Measurements from ENCODE around the gene ZFPM1.

The ZFPM1 gene

DNA sequence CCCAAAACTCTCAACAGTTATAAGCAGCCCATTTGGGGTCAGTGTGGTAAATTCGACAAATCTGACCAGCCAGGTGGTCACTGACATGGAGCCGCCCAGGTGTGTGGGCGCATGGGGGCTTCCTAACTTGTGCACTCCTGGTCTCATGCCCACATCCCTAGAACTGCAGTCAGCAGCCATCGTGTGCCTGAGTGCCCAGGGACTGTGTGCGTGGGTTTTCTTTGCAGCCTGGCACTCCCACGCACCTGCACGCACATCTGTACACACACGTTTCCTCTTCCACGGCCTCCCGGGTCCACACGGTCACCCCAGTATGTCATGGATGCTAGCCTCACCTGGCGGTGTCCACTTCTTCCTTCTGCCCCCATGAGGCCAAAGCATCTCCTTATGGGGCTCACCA is 78.3 kb downstream of the ZFPM1 start:
- DNase-seq = no peak

DNA sequence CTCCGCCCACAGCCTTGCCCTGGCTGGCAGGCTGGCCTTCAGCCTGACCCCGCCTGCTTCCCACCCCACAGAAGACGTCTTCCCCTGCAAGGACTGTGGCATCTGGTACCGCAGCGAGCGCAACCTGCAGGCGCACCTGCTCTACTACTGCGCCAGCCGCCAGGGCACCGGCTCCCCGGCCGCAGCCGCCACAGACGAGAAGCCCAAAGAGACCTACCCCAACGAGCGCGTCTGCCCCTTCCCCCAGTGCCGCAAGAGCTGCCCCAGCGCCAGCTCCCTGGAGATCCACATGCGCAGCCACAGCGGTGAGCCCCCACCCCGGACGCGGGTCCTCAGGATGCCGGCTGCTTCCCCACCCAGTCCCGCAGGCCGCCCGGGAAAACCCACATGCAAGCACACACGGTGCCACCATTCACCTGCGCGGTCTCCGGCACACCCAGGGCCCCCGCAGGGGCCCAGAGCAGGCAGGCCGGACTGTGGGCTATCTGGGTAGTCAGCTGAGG is 78.9 kb downstream of the ZFPM1 start:
- no peak for DNase-seq

DNA sequence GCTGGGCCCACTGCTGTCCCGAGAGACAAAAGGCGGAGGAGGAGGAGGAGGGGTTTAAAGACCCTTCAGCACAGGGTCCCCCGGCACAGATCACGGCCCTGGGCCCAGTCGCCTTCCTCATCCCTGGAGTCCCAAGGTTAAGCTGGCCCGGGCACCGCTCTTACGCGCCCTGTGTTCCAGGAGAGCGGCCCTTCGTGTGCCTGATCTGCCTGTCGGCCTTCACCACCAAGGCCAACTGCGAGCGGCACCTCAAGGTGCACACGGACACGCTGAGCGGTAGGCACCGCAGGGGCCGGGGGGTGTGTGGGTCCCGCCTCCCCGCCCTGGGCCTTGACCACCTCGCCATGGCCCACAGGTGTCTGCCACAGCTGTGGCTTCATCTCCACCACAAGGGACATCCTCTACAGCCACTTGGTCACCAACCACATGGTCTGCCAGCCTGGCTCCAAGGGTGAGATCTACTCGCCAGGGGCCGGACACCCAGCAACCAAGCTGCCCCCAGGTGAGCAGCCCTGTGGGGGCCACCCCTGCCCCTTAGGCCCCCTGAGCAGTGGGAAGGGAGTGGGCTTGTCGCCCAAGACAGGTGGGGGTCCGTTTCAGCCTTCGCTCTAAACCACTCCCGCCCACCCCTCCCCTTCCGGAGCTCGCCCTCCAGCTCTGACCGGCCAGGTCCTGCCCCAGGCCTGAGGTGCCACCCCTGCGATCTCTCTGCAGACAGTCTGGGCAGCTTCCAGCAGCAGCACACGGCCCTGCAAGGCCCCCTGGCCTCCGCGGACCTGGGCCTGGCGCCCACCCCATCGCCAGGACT is 79.6 kb downstream of the ZFPM1 start:
- no peak for DNase-seq

DNA sequence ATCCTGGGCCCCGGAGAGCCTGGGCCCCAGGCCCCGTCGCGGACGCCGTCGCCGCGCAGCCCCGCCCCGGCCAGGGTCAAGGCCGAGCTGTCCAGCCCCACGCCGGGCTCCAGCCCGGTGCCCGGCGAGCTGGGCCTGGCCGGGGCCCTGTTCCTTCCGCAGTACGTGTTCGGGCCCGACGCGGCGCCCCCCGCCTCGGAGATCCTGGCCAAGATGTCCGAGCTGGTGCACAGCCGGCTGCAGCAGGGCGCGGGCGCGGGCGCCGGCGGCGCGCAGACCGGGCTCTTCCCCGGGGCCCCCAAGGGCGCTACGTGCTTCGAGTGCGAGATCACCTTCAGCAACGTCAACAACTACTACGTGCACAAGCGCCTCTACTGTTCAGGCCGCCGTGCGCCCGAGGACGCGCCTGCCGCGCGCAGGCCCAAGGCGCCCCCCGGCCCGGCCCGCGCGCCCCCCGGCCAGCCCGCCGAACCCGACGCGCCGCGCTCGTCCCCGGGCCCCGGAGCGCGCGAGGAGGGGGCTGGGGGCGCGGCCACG is 80.4 kb downstream of the ZFPM1 start:
- DNase-seq = peak; percentile 19 to 60

DNA sequence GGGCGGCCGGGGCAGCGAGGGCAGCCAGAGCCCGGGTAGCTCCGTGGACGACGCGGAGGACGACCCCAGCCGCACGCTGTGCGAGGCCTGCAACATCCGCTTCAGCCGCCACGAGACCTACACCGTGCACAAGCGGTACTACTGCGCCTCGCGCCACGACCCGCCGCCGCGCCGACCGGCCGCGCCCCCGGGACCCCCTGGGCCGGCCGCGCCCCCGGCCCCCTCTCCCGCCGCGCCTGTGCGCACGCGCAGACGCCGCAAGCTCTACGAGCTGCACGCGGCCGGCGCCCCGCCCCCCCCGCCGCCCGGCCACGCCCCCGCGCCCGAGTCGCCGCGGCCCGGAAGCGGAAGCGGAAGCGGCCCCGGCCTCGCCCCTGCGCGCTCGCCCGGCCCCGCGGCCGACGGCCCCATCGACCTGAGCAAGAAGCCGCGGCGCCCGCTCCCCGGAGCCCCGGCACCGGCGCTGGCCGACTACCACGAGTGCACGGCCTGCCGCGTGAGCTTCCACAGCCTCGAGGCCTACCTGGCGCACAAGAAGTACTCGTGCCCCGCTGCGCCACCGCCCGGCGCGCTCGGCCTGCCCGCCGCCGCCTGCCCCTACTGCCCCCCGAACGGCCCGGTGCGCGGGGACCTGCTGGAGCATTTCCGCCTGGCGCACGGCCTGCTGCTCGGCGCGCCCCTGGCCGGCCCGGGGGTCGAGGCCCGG is 81.0 kb downstream of the ZFPM1 start:
- peak; percentile 60 to 71 for DNase-seq

DNA sequence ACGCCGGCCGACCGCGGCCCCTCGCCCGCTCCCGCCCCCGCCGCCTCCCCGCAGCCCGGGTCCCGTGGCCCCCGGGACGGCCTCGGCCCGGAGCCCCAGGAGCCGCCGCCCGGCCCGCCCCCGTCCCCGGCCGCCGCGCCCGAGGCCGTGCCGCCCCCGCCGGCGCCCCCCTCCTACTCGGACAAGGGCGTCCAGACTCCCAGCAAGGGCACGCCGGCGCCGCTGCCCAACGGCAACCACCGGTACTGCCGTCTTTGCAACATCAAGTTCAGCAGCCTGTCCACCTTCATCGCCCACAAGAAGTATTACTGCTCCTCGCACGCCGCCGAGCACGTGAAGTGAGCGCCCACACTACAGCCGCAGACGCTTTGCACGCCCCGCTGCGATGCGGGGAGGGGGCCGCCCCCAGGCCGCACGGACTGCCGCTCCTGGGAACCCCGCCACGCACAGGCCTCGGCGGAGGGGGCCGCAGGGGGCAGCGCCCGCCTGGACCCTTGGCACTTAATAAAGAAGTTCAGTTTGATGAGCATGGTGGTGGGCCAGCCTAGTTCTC is 81.6 kb downstream of the ZFPM1 start:
- no peak for DNase-seq

DNA sequence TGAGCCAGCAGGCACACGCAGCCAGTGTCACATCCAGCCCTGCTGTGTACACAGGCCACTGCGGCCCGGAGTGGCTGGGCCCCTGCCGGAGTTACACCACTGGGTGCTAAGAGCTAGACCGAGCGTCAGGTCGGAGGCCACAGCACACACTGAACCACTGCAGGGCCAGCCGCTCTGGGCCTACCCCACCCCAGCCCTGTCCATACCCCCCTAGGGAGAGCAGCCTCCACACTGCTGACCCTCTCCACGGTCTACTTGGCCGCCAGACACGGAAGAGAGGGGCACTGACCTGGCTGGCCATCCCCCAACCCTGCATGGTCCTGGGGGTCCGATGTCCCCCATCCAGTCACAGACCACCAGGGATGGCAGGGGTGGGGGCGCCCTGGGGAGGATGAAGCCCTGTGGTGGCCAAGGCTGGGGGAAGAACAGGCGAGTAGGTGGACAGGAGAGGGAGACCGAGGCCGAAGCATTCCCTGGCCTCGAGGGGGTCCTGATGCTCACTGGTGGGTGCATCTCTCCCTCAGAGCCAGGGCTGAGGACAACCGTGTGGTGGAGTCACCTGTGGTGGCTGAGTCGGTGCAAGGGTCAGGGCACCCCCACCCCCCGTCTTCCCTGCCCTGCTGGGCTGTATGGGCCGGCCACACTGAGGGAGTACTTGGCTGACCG is 82.2 kb downstream of the ZFPM1 start:
- no peak for DNase-seq

DNA sequence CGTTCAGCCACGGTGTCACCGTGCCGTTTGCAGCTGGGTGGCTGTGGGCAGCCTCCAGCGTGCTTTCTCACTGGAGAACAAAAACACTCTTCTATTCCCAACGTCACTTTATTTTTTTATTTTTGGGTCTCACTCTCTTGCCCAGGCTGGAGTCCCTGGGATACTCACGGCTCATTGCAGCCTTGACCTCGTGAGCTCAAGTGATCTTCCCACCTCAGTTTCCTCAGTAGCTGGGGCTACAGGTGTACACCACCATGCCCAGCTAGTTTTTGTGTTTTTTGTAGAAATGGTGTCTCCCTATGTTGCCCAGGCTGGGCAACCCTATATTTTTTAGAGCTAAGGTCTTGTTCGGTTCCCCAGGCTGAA is 82.8 kb downstream of the ZFPM1 start:
- no peak for DNase-seq

DNA sequence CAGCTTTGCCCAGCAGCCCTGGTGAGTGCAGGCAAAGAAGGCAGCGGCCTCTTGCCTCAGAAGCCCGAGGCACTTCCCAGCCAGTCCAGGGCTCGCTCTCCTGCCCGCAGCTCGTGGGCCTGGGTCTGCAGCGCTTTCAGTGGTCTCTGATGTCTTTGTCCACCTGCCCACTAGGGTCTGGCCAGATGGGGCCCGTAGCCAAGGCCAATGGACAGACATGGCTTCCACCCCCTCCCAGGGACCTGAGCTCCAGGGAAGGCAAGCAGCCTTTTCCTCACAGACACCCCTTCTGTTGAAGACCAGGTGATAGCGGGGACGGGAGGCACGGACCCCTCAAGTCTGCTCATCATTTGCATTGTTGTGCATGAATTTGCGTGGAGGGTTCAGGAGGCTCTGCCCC is 83.4 kb downstream of the ZFPM1 start:
- DNase-seq = no peak

DNA sequence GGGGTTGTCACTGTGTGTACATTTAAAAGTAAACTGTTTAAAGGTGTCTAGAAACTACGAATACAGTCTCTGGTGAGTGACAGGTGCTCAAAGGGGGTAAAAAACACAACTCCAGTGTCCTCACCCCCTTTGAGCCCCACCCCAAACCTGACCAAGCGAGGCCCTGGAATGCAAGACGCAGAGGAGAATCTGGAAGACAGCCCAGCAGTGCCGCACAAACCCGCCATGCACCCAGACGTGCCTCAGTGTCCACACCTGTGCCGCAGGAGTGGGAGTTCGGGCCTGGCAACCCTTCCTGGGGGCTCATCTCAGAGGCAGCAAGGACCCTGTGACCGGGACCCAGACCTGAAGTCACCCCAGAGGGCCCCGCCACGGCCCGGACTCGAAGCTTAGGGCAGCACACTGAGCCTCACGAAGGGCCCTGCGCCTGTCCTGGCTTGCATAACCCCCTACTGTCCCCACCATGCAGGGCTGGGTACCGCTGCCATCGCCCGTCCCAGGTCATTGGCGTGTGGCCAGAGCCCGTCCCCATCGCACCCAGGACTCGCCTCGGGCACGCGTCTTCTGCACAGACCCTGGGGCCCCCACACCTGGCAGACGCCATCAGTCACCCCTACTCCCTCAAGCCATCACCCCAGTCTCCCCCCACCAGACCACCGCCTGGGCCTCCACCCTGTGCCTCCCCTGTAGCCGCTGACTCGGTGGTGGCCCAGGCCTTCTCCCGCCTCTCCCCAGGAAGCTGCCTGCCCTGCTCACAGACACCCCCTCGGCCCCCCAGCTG is 84.1 kb downstream of the ZFPM1 start:
- DNase-seq = no peak

DNA sequence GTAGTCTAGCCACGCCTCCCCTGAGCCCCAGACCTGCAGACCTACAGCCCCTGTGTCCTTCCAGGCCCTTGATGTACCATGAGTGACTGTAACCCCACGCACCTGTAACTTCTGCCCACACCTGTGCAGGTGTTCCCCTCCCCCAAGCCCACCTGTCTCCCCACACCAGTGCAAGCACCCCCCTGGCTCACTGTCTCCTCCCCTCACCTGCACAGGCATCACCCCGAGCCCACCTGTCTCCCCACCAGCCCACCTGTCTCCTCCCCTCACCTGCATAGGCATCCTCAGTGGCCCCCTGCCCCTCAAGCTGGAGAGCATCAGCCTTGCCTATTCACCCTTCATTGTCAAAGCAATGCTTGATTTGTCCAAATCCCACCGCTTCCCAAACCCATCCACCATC is 84.8 kb downstream of the ZFPM1 start:
- DNase-seq = no peak

DNA sequence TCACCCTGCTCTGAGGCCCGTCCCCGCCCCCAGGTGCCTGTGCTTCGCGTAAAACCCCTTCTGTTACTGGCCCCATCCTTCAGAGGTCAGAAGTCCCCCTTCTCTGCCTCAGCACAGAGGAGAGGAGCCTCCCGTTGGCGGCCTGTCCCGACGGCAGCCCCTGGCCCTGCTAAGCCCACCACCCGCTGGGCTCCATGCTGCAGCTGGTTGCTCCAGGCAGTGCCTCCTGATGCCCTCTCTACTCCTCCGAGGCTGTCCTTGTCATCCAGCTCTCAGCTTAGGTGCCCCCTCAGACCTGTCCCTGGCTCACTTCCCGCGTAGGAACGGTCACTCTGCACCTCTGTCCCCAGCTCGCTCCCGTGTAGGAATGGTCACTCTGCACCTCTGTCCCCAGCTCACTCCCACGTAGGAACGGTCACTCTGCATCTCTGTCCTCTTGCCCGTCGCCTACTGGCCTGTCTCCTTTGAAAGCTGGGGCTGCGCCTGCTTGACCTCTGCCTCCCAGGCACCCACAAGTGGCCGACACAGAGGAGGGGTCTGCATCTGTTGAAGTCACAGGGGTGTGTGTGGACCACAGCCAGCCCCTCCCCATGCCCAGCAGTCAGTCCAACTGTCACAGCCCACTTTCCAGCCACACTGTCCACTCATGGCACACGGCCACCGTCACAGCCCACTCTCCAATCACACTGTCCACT is 85.4 kb downstream of the ZFPM1 start:
- DNase-seq = no peak

DNA sequence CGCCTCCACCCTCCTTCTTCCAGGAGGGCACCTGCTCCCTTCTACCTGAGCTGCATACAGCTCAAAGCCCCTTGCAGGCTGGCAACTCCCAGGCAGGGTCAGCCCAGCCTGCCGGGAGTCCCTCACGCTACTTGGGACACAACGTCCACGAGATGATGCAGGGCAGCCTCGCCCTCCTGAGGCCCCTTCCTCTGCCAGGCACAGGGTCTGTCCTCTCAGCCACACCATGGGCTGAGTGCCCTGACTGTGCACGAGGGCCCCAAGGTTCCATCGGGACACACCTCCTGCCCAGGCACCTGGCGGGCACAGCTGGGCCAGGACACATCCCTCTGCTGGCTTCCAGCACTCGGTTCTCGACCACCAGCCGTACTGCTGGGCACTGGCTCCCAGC is 86.2 kb downstream of the ZFPM1 start:
- DNase-seq = no peak

DNA sequence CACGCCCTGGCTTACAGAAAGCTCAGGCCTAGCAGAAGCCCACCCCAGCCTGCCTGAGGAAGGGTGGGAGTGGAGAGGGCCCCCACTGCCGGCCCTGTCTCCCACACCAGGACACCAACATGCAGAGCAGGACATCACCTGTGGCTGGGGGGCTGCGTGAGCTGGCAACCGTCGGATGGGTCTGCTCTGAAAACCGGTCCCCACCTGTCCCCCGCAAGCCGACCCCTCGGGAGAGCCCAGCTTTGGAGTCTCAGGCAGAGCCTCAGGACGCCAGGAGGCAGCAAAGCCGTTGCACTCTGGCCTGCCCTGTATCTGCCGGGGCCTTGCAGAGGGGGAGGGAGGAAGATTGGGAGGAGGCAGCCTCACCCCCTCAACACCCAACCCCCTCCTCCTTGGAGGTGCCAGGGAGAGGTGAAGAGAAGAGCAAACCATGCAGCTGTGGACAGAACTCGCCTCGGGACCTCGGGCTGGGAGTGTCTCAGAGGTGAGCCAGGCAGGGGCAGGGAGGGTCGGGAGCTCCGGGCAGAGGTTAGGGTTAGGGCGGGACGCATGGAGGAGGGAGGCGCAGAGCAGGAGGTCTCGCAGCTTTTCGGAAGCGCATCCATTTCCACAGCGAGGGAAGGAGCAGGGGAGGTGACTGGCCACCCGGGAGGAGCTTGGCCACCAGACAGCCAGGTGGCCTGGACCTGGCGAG is 86.7 kb downstream of the ZFPM1 start:
- DNase-seq = no peak

DNA sequence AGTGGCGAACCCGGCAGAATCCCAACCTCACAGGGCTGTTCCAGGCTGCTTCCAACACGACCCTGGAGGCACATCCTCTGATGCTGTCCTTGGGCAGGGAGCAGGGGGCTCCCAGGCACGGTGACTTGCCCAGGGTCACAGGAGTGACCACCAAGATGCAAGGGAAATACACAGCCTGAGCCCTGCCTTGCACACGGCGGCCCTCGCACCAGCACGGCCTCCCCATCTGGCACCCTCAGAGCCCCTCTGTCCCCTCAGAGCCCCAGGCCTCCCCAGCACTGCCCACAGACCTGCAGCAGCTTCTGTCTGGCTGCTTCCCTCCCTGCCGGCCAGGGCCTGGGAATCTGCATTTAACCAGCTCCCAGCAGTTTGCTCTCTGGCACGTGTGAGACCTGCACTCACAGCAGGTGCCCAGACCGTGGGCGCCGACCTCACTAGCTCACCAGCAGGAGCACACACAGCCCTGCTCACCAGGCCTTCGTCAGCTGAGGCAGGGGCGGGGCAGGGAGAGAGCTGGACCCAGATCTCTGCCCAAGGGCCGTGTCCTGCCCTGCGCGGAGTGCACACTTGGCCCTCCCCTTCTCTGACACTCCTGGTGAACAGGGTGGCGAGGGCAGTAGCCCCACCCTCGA is 87.4 kb downstream of the ZFPM1 start:
- DNase-seq = no peak

DNA sequence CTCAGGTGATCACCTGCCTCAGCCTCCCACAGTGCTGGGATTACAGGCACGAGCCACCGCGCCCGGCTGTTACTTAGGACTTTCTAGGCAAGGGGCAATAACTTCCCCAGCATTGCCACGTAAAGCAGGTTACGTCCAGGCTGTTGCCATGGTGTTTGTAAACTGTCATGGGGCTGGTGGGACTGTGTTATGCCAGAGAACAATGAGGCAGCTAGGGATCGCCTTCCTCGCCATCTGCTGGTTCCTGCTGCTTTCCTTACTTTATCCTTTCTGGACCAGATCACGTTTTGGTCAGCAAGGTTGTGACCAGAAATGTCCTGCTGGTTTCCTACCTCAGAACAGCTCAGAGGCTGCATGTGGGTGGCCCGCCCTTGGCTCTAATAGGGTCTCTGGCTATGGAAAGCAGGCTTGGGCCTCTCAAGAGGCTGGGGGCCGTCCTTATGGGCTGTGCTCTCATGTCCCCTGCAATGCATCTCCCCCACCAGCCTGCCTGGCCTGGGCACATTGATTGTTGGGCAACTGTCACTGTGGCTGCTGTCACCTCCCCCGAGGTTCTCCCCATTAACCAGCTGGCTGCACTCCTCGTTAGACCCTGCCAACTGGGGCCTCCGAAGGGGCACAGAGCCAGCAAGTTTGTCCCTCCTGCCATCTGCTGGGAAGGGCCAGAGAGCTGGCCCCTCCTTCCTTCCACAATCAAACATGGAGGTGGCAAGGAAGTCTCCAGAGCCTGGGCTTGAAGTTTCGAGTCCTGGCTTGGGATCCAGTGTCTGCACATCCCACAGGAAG is 88.9 kb downstream of the ZFPM1 start:
- DNase-seq = no peak

DNA sequence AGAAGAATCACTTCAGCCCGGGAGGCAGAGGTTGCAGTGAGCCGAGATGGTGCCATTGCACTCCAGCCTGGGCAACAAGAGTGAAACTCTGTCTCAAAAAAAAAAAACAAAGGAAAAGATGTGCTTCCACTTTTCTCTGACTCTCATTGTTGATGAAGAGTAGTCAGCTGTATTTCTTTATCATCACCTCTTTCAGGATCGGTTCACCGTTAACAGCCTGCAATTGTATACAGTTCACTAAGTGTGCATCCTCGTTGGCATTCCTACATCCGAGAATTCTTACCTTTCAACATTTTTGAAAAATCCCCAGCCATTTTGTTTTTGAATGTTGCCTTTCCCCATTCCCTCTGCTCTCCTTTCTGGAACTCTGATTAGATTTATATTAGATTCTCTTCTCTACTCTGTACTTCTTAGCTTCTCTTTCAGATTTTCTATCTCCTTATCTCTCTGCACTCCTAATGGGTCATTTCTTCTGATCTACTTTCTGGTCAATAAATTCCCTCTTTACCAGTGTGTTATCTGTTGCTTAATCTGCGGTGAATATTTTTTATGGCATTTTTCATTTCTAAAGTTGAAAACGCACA is 90.2 kb downstream of the ZFPM1 start:
- DNase-seq = no peak

DNA sequence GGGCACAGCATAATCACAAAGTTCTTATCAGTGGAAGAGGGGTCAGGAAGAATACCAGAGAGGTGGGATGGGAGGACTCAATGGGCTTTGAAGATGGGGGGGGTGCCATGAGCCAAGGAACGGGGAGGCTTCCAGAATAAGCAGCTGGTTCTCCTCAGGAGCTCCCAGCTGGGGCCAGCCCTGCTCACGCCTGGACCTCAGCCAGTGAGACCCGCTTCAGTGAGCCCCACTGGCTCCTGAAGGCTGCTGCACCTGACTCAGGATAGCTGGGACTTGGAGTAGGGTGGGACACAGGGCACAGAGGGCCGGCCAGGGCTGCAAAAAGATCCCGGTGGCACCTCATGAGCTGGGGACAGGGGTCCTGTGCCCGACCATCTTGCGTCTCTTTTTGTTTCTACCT is 92.7 kb downstream of the ZFPM1 start:
- DNase-seq = no peak

DNA sequence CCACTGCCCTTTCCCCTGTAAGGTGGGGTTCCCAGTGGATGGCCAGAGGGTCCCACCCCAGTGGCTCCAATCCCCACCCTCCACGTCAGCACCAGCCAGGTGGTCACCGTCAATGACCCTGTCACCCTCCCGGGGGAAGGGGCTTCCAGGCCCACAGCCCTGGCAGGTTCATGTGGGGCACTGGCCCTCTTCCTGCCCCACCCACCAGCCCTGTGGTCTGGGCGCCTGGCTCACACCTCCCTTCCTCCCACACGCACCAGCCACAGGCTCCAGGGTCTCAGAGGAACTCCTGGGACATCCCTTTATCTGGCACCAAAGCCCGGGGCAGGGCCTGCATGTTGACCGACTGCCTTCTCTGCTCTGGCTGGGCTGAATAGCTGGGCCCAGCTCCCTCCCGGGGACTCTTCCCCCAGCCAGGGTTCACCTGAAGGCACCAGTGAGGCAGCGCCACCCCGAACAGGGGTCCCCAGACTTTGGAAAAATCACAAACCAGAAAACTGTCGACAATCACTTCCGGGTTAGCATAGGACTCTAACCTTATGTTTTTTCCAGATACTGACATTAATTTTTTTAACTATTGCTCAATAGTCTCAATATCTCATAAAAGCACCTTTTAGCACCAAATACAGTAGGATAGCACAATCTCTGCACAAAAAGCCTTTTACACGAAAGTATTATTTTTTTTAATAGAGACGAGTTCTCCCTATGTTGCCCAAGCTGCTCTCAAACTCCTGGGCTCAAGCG is 95.2 kb downstream of the ZFPM1 start:
- no peak for DNase-seq
